ENCODE results near the gene MOB4.
"Not testable (repeated sequence)": the region's sequence is repeated elsewhere in the genome, so short reads cannot be mapped to it uniquely, and the experiment has no call there.

Gene MOB4

GRCh38 chr2:197515739-197516392, at the start of gene MOB4:
Gene MOB4, plus strand, starts transcription at chr2:197516066. Its CDS starts 21 bp downstream, at chr2:197516087.
- peak; percentile 93 for DNase-seq (ENCODE audit: low spot score)

DNA sequence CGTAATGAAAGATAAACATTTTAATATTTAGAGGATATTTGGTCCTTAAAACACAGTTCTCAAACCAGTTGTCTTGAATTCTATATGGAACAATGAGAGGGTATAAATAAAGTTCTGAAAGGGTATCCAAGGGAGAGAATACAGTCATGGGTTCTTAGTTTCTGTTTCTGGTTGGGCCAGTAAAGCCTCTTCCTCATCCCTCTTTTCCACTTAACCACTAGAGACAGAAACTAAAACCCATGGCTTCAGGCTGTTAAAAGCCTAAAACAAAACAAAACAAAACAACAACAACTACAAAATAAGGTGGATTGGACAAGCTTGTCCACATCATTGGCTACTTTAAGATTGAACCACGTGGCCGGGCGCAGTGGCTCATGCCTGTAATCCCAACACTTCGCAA, 43.7 kb upstream of the MOB4 start:
- no peak for DNase-seq (ENCODE audit: low spot score)

- no peak for DNase-seq (ENCODE audit: low spot score)
Observed at GRCh38 chr2:197477797-197478196, 38.1 kb upstream of the MOB4 start.

GRCh38 chr2:197480165-197481036, 35.5 kb upstream of the MOB4 start:
- no peak for DNase-seq (ENCODE audit: low spot score)

- DNase-seq (ENCODE audit: low spot score): not testable (repeated sequence)
Observed at GRCh38 chr2:197484248-197484647, 31.6 kb upstream of the MOB4 start.

GRCh38 chr2:197486175-197486574, 29.7 kb upstream of the MOB4 start:
- DNase-seq (ENCODE audit: low spot score): no peak

DNA sequence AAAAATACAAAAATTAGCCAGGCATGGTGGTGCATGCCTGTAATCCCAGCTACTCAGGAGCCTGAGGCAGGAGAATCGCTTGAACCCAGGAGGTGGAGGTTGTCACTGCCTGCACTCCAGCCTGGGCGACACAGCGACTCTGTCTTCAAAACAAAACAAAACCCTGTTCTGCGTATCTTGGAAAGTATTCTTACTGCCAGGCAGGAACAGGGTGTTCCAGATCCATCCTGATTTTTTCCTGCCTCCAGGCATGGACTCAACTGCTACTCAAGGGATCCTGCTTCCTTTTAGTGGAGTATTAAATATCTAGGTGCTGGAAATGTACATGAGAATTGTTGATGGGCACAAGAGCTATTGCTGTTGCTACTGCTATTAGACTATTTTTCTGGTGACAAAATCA, 28.5 kb upstream of the MOB4 start:
- no peak for DNase-seq (ENCODE audit: low spot score)

DNA sequence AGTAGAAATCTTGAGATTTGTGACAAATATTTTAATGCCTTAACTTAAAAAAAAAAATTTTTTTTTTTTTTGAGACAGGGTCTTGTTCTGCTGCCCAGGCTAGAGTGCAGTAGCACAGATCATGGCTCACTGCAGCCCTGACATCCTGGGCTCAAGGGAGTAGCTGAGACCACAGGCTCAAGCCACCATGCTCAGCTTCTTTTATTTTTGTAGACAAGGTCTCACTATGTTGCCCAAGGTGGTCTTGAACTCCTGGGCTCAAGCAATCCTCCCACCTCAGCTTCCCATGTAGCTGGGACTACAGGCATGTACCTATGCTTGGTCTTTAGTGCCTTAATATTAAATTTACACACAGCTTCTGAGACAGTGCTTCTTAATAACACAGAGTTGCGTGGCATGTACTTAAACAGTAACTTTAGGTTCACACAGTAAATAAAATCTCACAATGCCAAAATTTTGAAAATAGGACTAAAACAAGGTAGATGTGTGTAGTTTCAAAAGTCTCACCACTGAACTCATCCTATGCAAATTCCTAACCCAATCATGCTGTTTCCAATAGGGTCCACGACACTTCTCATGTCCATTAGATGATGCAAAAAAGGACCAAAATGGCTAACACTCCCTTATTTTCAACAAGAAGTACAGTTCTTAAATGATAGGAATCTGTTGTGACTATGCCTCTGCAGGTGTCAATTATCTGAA, 20.3 kb upstream of the MOB4 start:
- no peak for DNase-seq (ENCODE audit: low spot score)

- no peak for DNase-seq (ENCODE audit: low spot score)
Observed at GRCh38 chr2:197496695-197497094, 19.2 kb upstream of the MOB4 start.

DNA sequence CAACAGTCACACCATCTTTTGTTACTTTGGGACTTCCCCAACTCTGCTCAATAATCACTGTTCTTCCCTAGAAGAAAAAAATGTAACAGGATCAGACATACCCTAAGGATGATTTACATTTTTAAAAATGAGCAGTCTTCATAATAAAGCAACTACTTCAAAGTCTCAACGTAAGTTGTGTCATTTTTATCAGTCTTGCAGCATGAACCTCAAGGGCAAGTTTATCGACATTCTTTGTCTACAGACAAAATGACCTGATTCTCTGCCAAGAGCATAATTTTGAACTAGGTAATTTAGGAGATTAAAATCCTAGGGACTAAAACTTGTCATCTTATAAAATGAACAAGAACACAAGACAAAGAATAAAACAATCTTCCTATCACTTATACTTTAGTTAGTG, 18.5 kb upstream of the MOB4 start:
- DNase-seq (ENCODE audit: low spot score): no peak

DNA sequence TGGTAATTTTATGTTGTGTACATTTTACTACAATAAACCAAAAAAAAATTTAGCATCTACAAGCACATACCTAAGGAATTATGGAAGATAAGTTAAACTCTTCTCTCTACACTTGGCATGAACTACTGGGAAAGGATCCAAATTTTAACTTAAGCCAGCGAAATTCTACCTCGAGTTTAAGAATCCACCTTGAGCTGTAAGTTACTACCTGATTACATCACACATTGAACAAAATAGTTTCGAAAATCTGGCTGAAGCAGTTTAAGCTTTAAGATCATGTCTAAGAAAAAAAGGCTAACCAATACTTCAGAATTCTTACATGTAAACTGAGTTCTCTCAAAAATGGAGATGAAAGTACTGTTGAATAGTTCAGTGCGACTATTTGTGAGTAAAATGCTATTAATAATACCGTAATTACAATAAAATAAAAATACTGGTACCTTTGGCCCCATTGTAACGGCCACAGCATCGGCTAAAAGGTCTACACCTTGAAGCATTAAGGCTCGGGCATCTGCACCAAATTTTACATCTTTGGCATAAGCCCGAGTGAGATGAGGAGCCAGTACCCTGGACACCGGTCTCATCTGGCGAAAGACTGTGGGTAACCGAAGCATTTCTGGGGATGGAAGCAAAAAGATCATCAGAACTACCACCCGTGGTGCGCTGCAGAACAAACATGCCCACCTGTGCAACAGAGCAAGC, 17.5 kb upstream of the MOB4 start:
- DNase-seq (ENCODE audit: low spot score): no peak

DNA sequence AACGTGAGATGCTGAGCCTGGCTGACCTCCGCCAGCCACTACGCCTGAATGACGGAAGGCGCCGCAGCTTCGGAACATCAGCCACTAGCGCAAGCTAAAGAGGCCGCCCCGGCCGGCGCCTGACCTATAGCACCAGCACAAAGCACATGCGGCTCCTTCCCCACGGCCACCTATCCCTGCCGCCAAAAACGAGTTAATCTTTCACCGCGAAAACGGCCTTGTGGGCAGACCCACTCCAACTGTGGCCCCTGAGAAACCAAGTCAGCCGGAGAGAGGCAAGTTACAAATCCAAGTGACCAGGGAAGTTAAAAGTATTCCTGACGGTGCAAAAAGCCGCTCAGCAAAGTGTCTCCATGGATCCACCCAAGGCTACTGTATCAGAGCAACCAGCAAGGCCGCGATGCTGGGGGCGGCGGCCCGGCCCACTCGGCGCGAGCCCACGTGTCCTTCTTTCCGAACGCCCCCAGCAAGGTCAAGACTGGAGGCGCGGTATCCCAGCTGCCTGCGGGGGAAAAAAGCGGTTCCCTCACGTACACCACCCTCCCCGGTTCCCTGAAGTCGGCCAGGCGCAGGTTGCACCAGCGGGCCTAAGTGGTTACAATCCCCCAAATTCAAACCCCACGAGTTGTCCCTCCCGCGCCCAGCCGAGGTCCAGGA, 16.8 kb upstream of the MOB4 start:
- DNase-seq (ENCODE audit: low spot score): peak; percentile 31

GRCh38 chr2:197499594-197500502, 16.0 kb upstream of the MOB4 start, which contains the start of the genes HSPD1 and HSPE1:
Gene HSPD1, minus strand, starts transcription at chr2:197499840. Its CDS starts 992 bp downstream, at chr2:197498848.
Gene HSPE1, plus strand, starts transcription at chr2:197500379. Its CDS starts 58 bp downstream, at chr2:197500437.
- DNase-seq (ENCODE audit: low spot score): peak; percentile 98

GRCh38 chr2:197500503-197501131, 15.2 kb upstream of the MOB4 start:
- no peak for DNase-seq (ENCODE audit: low spot score)

DNA sequence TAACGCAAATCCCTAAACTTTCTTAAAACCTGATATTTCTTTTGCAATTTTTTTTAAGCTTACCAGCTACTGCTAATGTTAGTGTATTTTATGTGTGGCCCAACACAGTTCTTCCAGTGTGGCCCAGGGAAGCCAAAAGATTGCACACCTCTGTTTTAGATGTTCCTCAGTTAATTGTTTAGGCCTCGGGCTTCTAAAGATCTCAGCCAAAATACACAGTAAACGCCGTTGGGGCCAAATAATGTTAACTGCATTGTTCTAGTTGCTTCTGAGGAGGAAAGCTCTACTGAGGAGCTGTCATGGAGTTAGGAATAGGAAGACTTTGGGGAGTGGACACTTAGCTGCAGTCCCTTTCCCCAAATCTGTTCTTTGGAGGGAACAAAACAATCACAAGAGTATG, 13.7 kb upstream of the MOB4 start:
- no peak for DNase-seq (ENCODE audit: low spot score)

DNA sequence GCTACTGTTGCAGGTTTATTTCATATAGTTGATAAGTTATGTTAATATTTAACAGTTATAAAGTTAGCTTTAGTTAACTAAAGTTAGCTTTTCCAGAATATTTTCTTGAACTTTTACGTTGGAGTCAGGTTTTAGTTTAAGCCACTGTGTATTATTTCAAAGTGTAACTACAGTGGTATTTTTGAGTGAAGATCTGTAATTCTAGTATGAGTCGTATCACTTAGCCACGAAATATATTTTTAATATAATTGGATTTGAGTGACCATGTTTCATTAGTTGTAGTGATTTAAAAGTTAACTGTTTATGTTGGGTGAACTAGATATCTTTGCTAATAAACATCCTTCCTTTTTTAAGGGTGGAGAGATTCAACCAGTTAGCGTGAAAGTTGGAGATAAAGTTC, 13.2 kb upstream of the MOB4 start:
- DNase-seq (ENCODE audit: low spot score): no peak

DNA sequence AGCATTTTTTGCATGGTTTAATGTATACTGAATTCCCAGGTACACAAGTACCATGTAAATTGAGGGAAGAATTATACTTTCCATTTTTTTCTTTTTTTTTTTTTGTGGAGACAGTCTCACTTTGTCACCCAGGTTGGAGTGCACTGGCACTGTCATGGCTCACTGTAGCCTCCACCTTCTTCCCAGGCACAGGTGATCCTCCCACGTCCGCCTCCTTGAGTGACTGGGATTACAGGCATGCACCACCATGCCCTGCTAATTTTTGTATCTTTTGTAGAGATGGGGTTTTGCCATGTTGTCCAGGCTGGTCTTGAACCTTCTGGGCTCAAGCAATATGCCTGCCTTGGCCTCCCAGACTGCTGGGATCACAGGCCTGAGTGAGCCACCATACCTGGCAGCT, 11.9 kb upstream of the MOB4 start:
- no peak for DNase-seq (ENCODE audit: low spot score)

DNA sequence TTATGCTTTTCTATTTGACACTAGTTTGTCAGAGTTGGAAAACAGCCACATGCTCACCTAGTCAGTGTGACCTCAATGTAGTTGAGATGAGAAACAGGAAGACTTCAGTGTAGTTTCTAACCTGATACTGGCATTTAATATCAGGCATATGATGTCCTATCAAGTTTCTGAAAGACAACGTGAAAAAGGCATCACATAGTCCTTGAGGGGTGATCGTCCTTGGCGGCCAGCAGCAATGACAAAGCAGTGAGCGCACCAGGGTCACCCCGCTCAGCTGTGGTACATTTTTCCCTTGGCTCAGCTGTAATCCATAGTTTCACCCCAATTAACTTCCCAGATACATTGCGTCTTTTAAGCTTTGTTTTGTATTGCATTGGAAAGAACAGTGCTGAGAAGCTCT, 11.4 kb upstream of the MOB4 start:
- DNase-seq (ENCODE audit: low spot score): no peak

DNA sequence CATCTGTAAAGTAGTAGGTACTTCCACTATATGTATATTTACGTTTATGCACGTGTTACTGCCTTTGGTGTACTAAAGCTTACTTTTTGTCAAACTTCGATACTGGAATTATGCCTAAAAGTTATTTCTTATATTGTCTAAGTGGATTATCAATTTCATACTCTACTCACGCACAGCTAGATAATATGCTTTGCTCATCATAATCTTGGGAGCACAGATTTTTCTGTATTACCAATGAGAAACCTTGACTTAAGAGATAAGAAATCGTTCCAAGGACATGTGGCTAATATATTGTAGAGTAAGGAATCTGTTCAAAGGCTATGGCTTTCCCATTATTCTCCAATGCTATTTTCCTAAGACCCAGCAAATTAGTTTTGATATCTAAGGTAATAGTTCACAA, 9.2 kb upstream of the MOB4 start:
- DNase-seq (ENCODE audit: low spot score): no peak

GRCh38 chr2:197513915-197514314, 2.0 kb upstream of the MOB4 start:
- DNase-seq (ENCODE audit: low spot score): no peak

All from CD4-positive, alpha-beta T cell treated with Interleukin-15 for 4 hours (primary cell).